Breast epithelium (tissue), 4 donors: ENCODE results near the gene DCUN1D3. TPM values are rescaled to one million over a fixed set of nuclear protein-coding genes. Genes with fewer than 3 reads are reported as not detected.
A peak's percentile ranks its signal among the peaks of the same experiment; 100 is the strongest.

Experiments
- DNase-seq, 2 donors: peaks; one replicate each; pipeline ENCODE4 v3.0.0-alpha.2; 2019; ENCODE audit warnings: low spot score in 2 of 2
- H3K27ac ChIP-seq, 2 donors: fragments of 200-600 bp; sonication (generic) in 1 of 2; one replicate each; pipeline ENCODE4 v1.5.1; 2016 to 2019; ENCODE audit warnings: mild to moderate bottlenecking in 1 of 2
- H3K27me3 ChIP-seq, 2 donors: fragments of 200-600 bp; sonication (generic) in 1 of 2; one replicate each; pipeline versions ENCODE4 v1.5.1 to v1.6.0; 2017 to 2019; ENCODE audit warnings: control low read depth in 1 of 2, mild to moderate bottlenecking in 1 of 2
- H3K36me3 ChIP-seq: fragments of 200-600 bp; one replicate; pipeline ENCODE4 v1.5.1; 2019
- H3K4me1 ChIP-seq, 2 donors: fragments of 200-600 bp; sonication (generic); one replicate each; pipeline ENCODE4 v1.5.1; 2016 to 2019; ENCODE audit warnings: control low read depth in 1 of 2
- H3K4me3 ChIP-seq, 3 donors: fragments of 200-600 bp; sonication (generic); 1 replicate in 2 of 3; 2 replicates in 1 of 3; pipeline ENCODE4 v1.5.1; 2016 to 2019; ENCODE audit warnings: mild to moderate bottlenecking in 3 of 3, moderate library complexity in 2 of 3
- H3K9me3 ChIP-seq, 2 donors: fragments of 200-600 bp; sonication (generic) in 1 of 2; one replicate each; pipeline ENCODE4 v1.5.1; 2016 to 2019; ENCODE audit warnings: control low read depth in 1 of 2
- POLR2A ChIP-seq: fragments of 450-650 bp; IDR thresholded peaks from one replicate; pipeline ENCODE4 v1.6.1; 2016; ENCODE audit warnings: antibody characterized with exemption, mild to moderate bottlenecking, moderate library complexity
- POLR2AphosphoS5 ChIP-seq, 3 donors: sonication (generic); formaldehyde crosslinking; IDR thresholded peaks; one replicate each; pipeline ENCODE4 v1.6.1; 2017; ENCODE audit warnings: antibody characterized with exemption in 3 of 3
- intact Hi-C: fragments of 100-400 bp; cut with DNase I; formaldehyde crosslinking; loops from one replicate; pipeline ENCODE4 v1.15.1; 2023; ENCODE audit warnings: low total_unique reads
- total RNA-seq, 3 donors: library from RNA; depleted of rRNA; stranded (reverse); fragments of >200 nt; gene quantifications; one replicate each; pipeline ENCODE4 v1.1.0, GENCODE V29; 2016
- TF ChIP-seq, protein P1 (sequence below), 3 donors: fragments of 450-650 bp; IDR thresholded peaks; one replicate each; pipeline ENCODE4 v1.5.1; 2016 to 2017; ENCODE audit warnings: antibody characterized with exemption in 3 of 3, mild to moderate bottlenecking in 3 of 3, moderate library complexity in 3 of 3

The DCUN1D3 gene
- total RNA-seq, 3 donors from 2014 or later, result 22.7 to 43.8 (median 26.2) TPM

- intact Hi-C loops, result no loop called here
- Histone ChIP-seq H3K27me3 (no peaks in the 10 kb centered on the region), H3K4me1 (peaks cover 5 to 33% of the 10 kb centered on the region in 2 donors), H3K9me3 (no peaks in the 10 kb centered on the region), H3K36me3 (no peaks in the 10 kb centered on the region), H3K4me3 (peak overlapping the region; percentile 72 to 87 (median 78)), H3K27ac (peak overlapping the region; percentile 98 to 99)
- TF ChIP-seq POLR2AphosphoS5 (IDR thresholded peaks at IDR 0.05) (no peak), POLR2A (no peak)
- TF ChIP-seq, protein P1, sequence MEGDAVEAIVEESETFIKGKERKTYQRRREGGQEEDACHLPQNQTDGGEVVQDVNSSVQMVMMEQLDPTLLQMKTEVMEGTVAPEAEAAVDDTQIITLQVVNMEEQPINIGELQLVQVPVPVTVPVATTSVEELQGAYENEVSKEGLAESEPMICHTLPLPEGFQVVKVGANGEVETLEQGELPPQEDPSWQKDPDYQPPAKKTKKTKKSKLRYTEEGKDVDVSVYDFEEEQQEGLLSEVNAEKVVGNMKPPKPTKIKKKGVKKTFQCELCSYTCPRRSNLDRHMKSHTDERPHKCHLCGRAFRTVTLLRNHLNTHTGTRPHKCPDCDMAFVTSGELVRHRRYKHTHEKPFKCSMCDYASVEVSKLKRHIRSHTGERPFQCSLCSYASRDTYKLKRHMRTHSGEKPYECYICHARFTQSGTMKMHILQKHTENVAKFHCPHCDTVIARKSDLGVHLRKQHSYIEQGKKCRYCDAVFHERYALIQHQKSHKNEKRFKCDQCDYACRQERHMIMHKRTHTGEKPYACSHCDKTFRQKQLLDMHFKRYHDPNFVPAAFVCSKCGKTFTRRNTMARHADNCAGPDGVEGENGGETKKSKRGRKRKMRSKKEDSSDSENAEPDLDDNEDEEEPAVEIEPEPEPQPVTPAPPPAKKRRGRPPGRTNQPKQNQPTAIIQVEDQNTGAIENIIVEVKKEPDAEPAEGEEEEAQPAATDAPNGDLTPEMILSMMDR (IDR thresholded peaks at IDR 0.05), result no peak
- no peak for DNase-seq
Measured at GRCh38 chr16:20901068-20901435, 894 bp upstream of the DCUN1D3 start.

DNA sequence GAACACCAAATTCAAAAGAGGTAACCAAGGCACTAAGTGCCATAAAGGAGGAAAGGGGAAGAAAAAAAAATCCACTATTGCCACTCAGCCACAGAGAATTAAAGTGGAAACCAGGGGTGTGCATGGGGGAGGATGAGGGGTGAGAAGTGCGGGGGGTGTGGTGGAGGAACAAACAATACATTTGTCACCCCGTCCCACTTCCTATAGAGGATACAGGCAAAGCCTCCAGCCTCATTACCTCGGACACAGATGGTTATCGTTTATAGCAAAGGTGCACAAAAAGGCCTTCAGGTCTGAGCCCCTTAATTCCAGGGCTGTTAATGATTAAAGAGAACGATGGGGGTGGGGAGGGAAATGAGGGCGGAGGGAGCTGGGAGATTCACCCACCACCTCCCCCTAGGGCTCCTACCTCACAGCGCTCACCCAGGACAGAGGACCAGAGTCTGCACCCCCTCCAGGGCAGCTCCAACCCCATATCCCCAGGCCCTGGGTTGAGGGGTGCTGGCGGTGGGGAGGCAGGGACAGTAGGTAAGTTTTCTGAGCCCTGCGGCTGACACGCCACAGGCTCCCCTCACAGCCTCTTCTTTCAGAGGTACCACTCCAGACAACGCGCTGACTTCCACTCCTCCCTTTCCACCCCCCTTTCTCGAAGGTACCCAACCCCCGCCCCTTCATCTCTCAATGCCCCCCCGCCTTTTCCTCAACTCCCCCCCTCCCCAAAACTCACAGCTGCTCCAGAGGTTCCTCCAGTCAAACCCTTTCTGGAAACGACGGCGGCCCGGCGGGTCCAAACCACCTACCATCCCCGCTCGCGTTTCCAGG lies 470 bp downstream of the DCUN1D3 start:
- Histone ChIP-seq H3K9me3 (no peaks in the 10 kb centered on the region), H3K4me1 (peaks cover 0 to 22% of the 10 kb centered on the region in 2 donors), H3K4me3 (peak overlapping the region; percentile 72 to 87 (median 78)), H3K36me3 (no peaks in the 10 kb centered on the region), H3K27ac (peak overlapping the region; percentile 98 to 99), H3K27me3 (no peaks in the 10 kb centered on the region)
- no peak for TF ChIP-seq POLR2A
- no peak for TF ChIP-seq POLR2AphosphoS5 (IDR thresholded peaks at IDR 0.05)
- TF ChIP-seq, protein P1 (IDR thresholded peaks at IDR 0.05), result no peak
- intact Hi-C loops, result loop anchor here (5.0 kb wide), 1 partner anchor 1737 kb away; no protein-coding TSS in a partner anchor
- DNase-seq, result peak in 1 of 2 donors; percentile 41

GRCh38 chr16:20899071-20899470 lies 1.1 kb downstream of the DCUN1D3 start:
- no peaks in the 10 kb centered on the region for H3K36me3 ChIP-seq
- peaks cover 0 to 21% of the 10 kb centered on the region in 2 donors for H3K4me1 ChIP-seq
- intact Hi-C loops, result loop anchor here (5.0 kb wide), 1 partner anchor 1737 kb away; no protein-coding TSS in a partner anchor
- TF ChIP-seq, protein P1 (IDR thresholded peaks at IDR 0.05), result no peak
- TF ChIP-seq POLR2AphosphoS5 (IDR thresholded peaks at IDR 0.05), result no peak
- TF ChIP-seq POLR2A, result no peak
- H3K27me3 ChIP-seq, result no peaks in the 10 kb centered on the region
- peak overlapping the region; percentile 98 to 99 for H3K27ac ChIP-seq
- peak overlapping the region; percentile 72 to 87 (median 78) for H3K4me3 ChIP-seq
- DNase-seq, result no peak
- H3K9me3 ChIP-seq, result no peaks in the 10 kb centered on the region

- Histone ChIP-seq H3K36me3 (no peaks in the 10 kb centered on the region), H3K4me3 (peak overlapping the region in 1 of 3 donors; percentile 78), H3K4me1 (peaks cover 0 to 15% of the 10 kb centered on the region in 2 donors), H3K27me3 (no peaks in the 10 kb centered on the region), H3K27ac (peak overlapping the region; percentile 33 to 98), H3K9me3 (no peaks in the 10 kb centered on the region)
- intact Hi-C loops, result loop anchor here (5.0 kb wide), 1 partner anchor 1736 kb away; no protein-coding TSS in a partner anchor
- no peak for DNase-seq
- no peak for TF ChIP-seq POLR2A
- TF ChIP-seq POLR2AphosphoS5 (IDR thresholded peaks at IDR 0.05), result no peak
- TF ChIP-seq, protein P1 (IDR thresholded peaks at IDR 0.05), result no peak
Measured at GRCh38 chr16:20897922-20898321, 2.2 kb downstream of the DCUN1D3 start.
